ENCODE results near the gene GSC. TPM values are rescaled to one million over a fixed set of nuclear protein-coding genes. Genes with fewer than 3 reads are reported as not detected.

The GSC gene
- total RNA-seq, 4 donors from 2014 or later = not detected

GRCh38 chr14:94797887-94798286, 28.0 kb upstream of the GSC start:
- no peaks in the 10 kb centered on the region for H3K9me3 ChIP-seq
- DNase-seq = no peak
- H3K4me3 ChIP-seq = no peak overlapping the region
- H3K4me1 ChIP-seq = no peaks in the 10 kb centered on the region
- H3K27ac ChIP-seq = no peak overlapping the region
- H3K36me3 ChIP-seq = no peaks in the 10 kb centered on the region
- TF ChIP-seq CTCF (IDR thresholded peaks at IDR 0.05) = no peak
- TF ChIP-seq POLR2A (IDR thresholded peaks at IDR 0.05) = no peak
- no peaks in the 10 kb centered on the region for H3K27me3 ChIP-seq

DNA sequence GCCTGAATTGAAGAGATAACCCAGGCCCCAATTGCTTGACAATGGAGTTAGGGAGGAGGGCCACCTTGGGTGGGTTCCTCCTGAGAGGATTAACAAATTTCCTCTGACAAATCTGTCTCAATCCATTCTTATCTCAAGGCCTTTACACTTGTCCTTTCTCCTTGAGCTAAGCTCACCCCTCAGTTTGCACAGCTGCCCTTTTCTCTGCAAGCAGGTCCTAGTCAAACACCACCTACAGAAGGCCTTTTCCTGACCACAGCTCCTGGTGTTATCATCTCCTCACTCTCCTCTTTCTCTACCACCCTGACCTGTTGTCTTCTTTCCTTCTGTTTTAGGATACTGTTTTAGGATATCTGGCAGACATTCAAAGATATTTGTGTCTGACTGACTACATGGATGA, 26.4 kb upstream of the GSC start:
- no peaks in the 10 kb centered on the region for H3K27me3 ChIP-seq
- H3K27ac ChIP-seq = no peak overlapping the region
- H3K4me3 ChIP-seq = no peak overlapping the region
- H3K36me3 ChIP-seq = no peaks in the 10 kb centered on the region
- no peak for DNase-seq
- H3K9me3 ChIP-seq = no peaks in the 10 kb centered on the region
- no peaks in the 10 kb centered on the region for H3K4me1 ChIP-seq
- TF ChIP-seq CTCF (IDR thresholded peaks at IDR 0.05) (no peak), POLR2A (IDR thresholded peaks at IDR 0.05) (no peak)

DNA sequence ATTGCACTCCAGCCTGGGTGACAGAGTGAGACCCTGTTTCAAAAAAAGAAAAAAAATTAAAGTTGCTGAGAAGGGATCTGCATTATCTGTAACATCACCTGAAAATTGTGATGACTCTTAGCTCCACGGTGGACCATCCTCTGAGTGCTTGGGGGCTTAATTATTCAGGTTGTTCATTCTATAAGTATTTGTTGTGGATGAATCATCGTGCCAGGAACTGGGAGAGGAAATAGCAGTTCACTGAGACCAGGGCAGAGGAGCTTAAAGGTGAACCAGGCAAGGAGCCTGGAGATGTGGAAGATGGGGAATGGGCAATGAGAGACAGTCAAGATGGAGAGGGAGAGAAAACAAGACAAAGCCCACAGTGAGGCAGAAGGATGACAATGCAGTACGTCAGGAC, 25.5 kb upstream of the GSC start:
- H3K4me3 ChIP-seq = no peak overlapping the region
- DNase-seq = no peak
- TF ChIP-seq POLR2A (IDR thresholded peaks at IDR 0.05) (no peak), CTCF (IDR thresholded peaks at IDR 0.05) (no peak)
- no peaks in the 10 kb centered on the region for H3K36me3 ChIP-seq
- H3K9me3 ChIP-seq = no peaks in the 10 kb centered on the region
- H3K27me3 ChIP-seq = no peaks in the 10 kb centered on the region
- H3K27ac ChIP-seq = no peak overlapping the region
- no peaks in the 10 kb centered on the region for H3K4me1 ChIP-seq

DNA sequence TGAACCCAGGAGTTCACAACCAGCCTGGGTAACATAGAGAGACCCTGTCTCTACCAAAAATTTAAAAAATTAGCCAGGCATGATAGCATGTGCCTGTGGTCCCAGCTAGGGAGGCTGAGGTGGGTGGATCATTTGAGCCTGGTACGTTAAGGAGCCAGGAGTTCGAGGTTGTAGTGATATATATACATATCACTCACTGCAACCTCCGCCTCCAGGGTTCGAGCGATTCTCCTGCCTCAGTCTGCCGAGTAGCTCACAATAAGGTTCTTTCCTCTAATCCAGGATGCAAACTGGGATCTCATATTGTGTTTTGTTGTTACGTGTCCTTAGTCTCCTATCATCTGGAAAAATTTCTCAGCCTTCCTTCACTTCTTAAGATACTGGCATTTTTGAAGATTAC, 24.0 kb upstream of the GSC start:
- no peaks in the 10 kb centered on the region for H3K36me3 ChIP-seq
- no peaks in the 10 kb centered on the region for H3K9me3 ChIP-seq
- no peaks in the 10 kb centered on the region for H3K27me3 ChIP-seq
- no peak overlapping the region for H3K4me3 ChIP-seq
- no peak for DNase-seq
- no peaks in the 10 kb centered on the region for H3K4me1 ChIP-seq
- no peak for TF ChIP-seq POLR2A (IDR thresholded peaks at IDR 0.05)
- no peak for TF ChIP-seq CTCF (IDR thresholded peaks at IDR 0.05)
- H3K27ac ChIP-seq = no peak overlapping the region

- TF ChIP-seq POLR2A (IDR thresholded peaks at IDR 0.05) = no peak
- TF ChIP-seq CTCF (IDR thresholded peaks at IDR 0.05) = no peak
These were observed 17.7 kb upstream of the GSC start for GRCh38 chr14:94787655-94788054.

GRCh38 chr14:94787092-94787491, 17.2 kb upstream of the GSC start:
- Histone ChIP-seq H3K4me1 (no peaks in the 10 kb centered on the region), H3K27me3 (no peaks in the 10 kb centered on the region), H3K4me3 (no peak overlapping the region), H3K27ac (no peak overlapping the region), H3K36me3 (no peaks in the 10 kb centered on the region), H3K9me3 (no peaks in the 10 kb centered on the region)
- DNase-seq = no peak
- TF ChIP-seq POLR2A (IDR thresholded peaks at IDR 0.05) = no peak
- no peak for TF ChIP-seq CTCF (IDR thresholded peaks at IDR 0.05)

More at GRCh38 chr14:94787655-94788054, 17.7 kb upstream of the GSC start:
- DNase-seq = no peak
- no peak overlapping the region for H3K27ac ChIP-seq
- no peaks in the 10 kb centered on the region for H3K36me3 ChIP-seq
- H3K4me1 ChIP-seq = no peaks in the 10 kb centered on the region
- H3K27me3 ChIP-seq = no peaks in the 10 kb centered on the region
- H3K4me3 ChIP-seq = no peak overlapping the region
- no peaks in the 10 kb centered on the region for H3K9me3 ChIP-seq
